HepG2 (cell line): ENCODE results near the gene OR2T8.

Experiments
- BCLAF1 ChIP-seq: fragments of 450-650 bp; IDR thresholded peaks from 2 replicates; pipeline ENCODE4 v1.6.1; 2017; ENCODE audit warnings: mild to moderate bottlenecking
- CC2D1A ChIP-seq: sonication (generic); formaldehyde crosslinking; IDR thresholded peaks from 2 replicates; pipeline ENCODE4 v1.8.1; 2023; ENCODE audit warnings: mild to moderate bottlenecking, missing genetic modification reagents
- DBP ChIP-seq: sonication (generic); formaldehyde crosslinking; IDR thresholded peaks from 2 replicates; pipeline ENCODE4 v1.4.0; 2020; ENCODE audit warnings: missing genetic modification reagents; ENCODE audit errors: not compliant biosample characterization
- EZH2 ChIP-seq: conservative IDR thresholded peaks from 2 replicates; pipeline ENCODE4 v1.6.1; 2012; ENCODE audit warnings: mild to moderate bottlenecking, low read depth, low read length, moderate library complexity
- NFE2L1 ChIP-seq: sonication (generic); formaldehyde crosslinking; IDR thresholded peaks from 2 replicates; pipeline ENCODE4 v1.4.0; 2020; ENCODE audit warnings: missing genetic modification reagents, mild to moderate bottlenecking, borderline replicate concordance
- NR2C2 ChIP-seq: sonication (generic); formaldehyde crosslinking; IDR thresholded peaks from 2 replicates; pipeline ENCODE4 v1.4.0; 2020; ENCODE audit warnings: missing genetic modification reagents, mild to moderate bottlenecking, moderate library complexity, borderline replicate concordance
- POLR2AphosphoS5 ChIP-seq: IDR thresholded peaks from 2 replicates; pipeline ENCODE4 v1.6.1; 2012; ENCODE audit warnings: low read depth, low read length
- SP1 ChIP-seq, 2 experiments: fragments of 450-650 bp in 1 of 2; sonication (generic) in 1 of 2; formaldehyde crosslinking in 1 of 2; IDR thresholded peaks; 2 replicates each; pipeline versions ENCODE4 v1.4.0 to v1.6.1; 2016 to 2020; ENCODE audit warnings: missing genetic modification reagents in 1 of 2
- TCF7L2 ChIP-seq: IDR thresholded peaks from 2 replicates; pipeline ENCODE4 v1.6.1; 2011; ENCODE audit warnings: mild to moderate bottlenecking, low read depth, low read length, moderate library complexity
- ZBTB7A ChIP-seq: sonication (generic); formaldehyde crosslinking; IDR thresholded peaks from 2 replicates; pipeline ENCODE4 v1.8.0; 2022; ENCODE audit warnings: mild to moderate bottlenecking, missing genetic modification reagents
- ZNF274 ChIP-seq: sonication (generic); formaldehyde crosslinking; IDR thresholded peaks from 2 replicates; pipeline ENCODE4 v1.5.1; 2020; ENCODE audit warnings: mild to moderate bottlenecking, missing genetic modification reagents
- ZNF33B ChIP-seq: sonication (generic); formaldehyde crosslinking; IDR thresholded peaks from 2 replicates; pipeline ENCODE4 v1.5.1; 2020; ENCODE audit warnings: mild to moderate bottlenecking, missing genetic modification reagents
- ZNF740 ChIP-seq: sonication (generic); formaldehyde crosslinking; IDR thresholded peaks from 2 replicates; pipeline ENCODE4 v1.4.0; 2020; ENCODE audit warnings: missing genetic modification reagents

GRCh38 chr1:247948558-247948957 lies 28.5 kb downstream of the OR2T8 start, which contains the start of gene OR2L8:
- no peak for TF ChIP-seq TCF7L2
- no peak for TF ChIP-seq ZNF274 (CRISPR knock-in tag)
- no peak for TF ChIP-seq ZNF740 (CRISPR knock-in tag)
- TF ChIP-seq NR2C2 (CRISPR knock-in tag) = no peak
- no peak for TF ChIP-seq POLR2AphosphoS5
- TF ChIP-seq CC2D1A (CRISPR knock-in tag) = no peak
- no peak for TF ChIP-seq ZBTB7A (CRISPR knock-in tag)
- TF ChIP-seq SP1 (IDR thresholded peaks at IDR 0.05) = no peak
- no peak for TF ChIP-seq SP1 (CRISPR knock-in tag; IDR thresholded peaks at IDR 0.05)
- TF ChIP-seq DBP = no peak
- TF ChIP-seq ZNF33B = no peak
- TF ChIP-seq EZH2 = no peak
- no peak for TF ChIP-seq BCLAF1
- no peak for TF ChIP-seq NFE2L1 (CRISPR knock-in tag)
